GM18499 (cell line): ENCODE measurements around the gene LTB4R2.
"Not testable (repeated sequence)": the region's sequence is repeated elsewhere in the genome, so short reads cannot be mapped to it uniquely, and the experiment has no call there.

Experiments used
- ATAC-seq: cut with Tn5 transposase; IDR thresholded peaks from one replicate; pipeline ENCODE4 v1.9.1; 2021; ENCODE audit warnings: moderate number of reproducible peaks; ENCODE audit not compliant: insufficient read depth, unreplicated experiment

LTB4R2 gene

GRCh38 chr14:24315807-24316596 lies 6.1 kb downstream of the LTB4R2 start:
- no peak for ATAC-seq

- no peak for ATAC-seq
Measured at GRCh38 chr14:24316597-24316950, 6.6 kb downstream of the LTB4R2 start.

- ATAC-seq: no peak
Measured at GRCh38 chr14:24317141-24317928, 7.4 kb downstream of the LTB4R2 start.

GRCh38 chr14:24321212-24321975 lies 11.5 kb downstream of the LTB4R2 start:
- ATAC-seq: no peak

- no peak for ATAC-seq
Measured at GRCh38 chr14:24322672-24323071, 12.7 kb downstream of the LTB4R2 start.

GRCh38 chr14:24323341-24323740 lies 13.4 kb downstream of the LTB4R2 start:
- ATAC-seq: no peak

GRCh38 chr14:24324024-24324423 lies 14.1 kb downstream of the LTB4R2 start:
- ATAC-seq: no peak

GRCh38 chr14:24325041-24325530 lies 15.1 kb downstream of the LTB4R2 start:
- no peak for ATAC-seq

GRCh38 chr14:24325963-24326362 lies 16.0 kb downstream of the LTB4R2 start:
- no peak for ATAC-seq

GRCh38 chr14:24327303-24327702 lies 17.4 kb downstream of the LTB4R2 start:
- ATAC-seq: no peak

- ATAC-seq: not testable (repeated sequence)
Measured at GRCh38 chr14:24327914-24328313, 18.0 kb downstream of the LTB4R2 start.

GRCh38 chr14:24329073-24329663 lies 19.2 kb downstream of the LTB4R2 start:
- ATAC-seq: no peak

GRCh38 chr14:24329736-24330135 lies 19.8 kb downstream of the LTB4R2 start:
- no peak for ATAC-seq

- ATAC-seq: no peak
Measured at GRCh38 chr14:24330973-24331674, 21.2 kb downstream of the LTB4R2 start.

GRCh38 chr14:24331731-24332267 lies 21.9 kb downstream of the LTB4R2 start:
- no peak for ATAC-seq

- ATAC-seq: peak; percentile 46
Measured at GRCh38 chr14:24332268-24332993, 22.5 kb downstream of the LTB4R2 start.

- ATAC-seq: no peak
Measured at GRCh38 chr14:24334431-24335291, 24.7 kb downstream of the LTB4R2 start, which contains the start of gene ADCY4. TSS of gene ADCY4 (minus strand) at chr14:24335071. CDS start at chr14:24334652, 419 bp downstream.
